Neural cell (in vitro differentiated cells): ENCODE data around the gene CIDEA. TPM values are rescaled to one million over a fixed set of nuclear protein-coding genes. Genes with fewer than 3 reads are reported as not detected.

Experiments
- H2AFZ ChIP-seq: fragments of 200-600, 300-800 bp; sonication (generic), shearing (Covaris generic); 2 replicates; pipeline ENCODE4 v1.6.0; 2014; ENCODE audit warnings: low read depth, mild to moderate bottlenecking, antibody characterized with exemption, low read length, moderate library complexity
- H3F3A ChIP-seq: fragments of 200-600 bp; shearing (Covaris generic); 2 replicates; pipeline ENCODE4 v1.6.1; 2016; ENCODE audit warnings: mild to moderate bottlenecking, moderate library complexity, mixed read lengths, antibody characterized with exemption, low read length; ENCODE audit not compliant: insufficient read depth, poor library complexity, severe bottlenecking
- H3K27ac ChIP-seq: fragments of 200-600, 300-800 bp; sonication (generic), shearing (Covaris generic); 2 replicates; pipeline ENCODE4 v1.5.1; 2014; ENCODE audit warnings: mild to moderate bottlenecking, low read length, moderate library complexity
- H3K27me3 ChIP-seq: fragments of 300-800, 200-600 bp; sonication (generic), shearing (Covaris generic); 2 replicates; pipeline ENCODE4 v1.6.0; 2014; ENCODE audit warnings: mild to moderate bottlenecking, low read depth, low read length, moderate library complexity; ENCODE audit not compliant: insufficient read depth
- H3K36me3 ChIP-seq: fragments of 300-800, 200-600 bp; sonication (generic), shearing (Covaris generic); 2 replicates; pipeline ENCODE4 v1.5.1; 2014; ENCODE audit warnings: mild to moderate bottlenecking, antibody characterized with exemption, low read length, moderate library complexity; ENCODE audit not compliant: insufficient read depth
- H3K4me2 ChIP-seq: fragments of 300-800, 200-600 bp; sonication (generic), shearing (Covaris generic); 2 replicates; pipeline ENCODE4 v1.6.0; 2014; ENCODE audit warnings: mild to moderate bottlenecking, low read length
- H3K4me3 ChIP-seq: fragments of 300-800, 200-600 bp; sonication (generic), shearing (Covaris generic); 2 replicates; pipeline ENCODE4 v1.5.1; 2014; ENCODE audit warnings: mild to moderate bottlenecking, low read length, moderate library complexity
- H3K79me2 ChIP-seq: fragments of 200-600 bp; shearing (Covaris generic); replicated peaks from 2 replicates; pipeline ENCODE4 v1.6.0; 2014; ENCODE audit warnings: mild to moderate bottlenecking, low read length, moderate library complexity; ENCODE audit not compliant: insufficient read depth
- H3K9ac ChIP-seq: fragments of 300-800, 200-600 bp; sonication (generic), shearing (Covaris generic); 2 replicates; pipeline ENCODE4 v1.6.1; 2016; ENCODE audit warnings: mild to moderate bottlenecking, low read length, mixed read lengths
- H3K9me2 ChIP-seq: fragments of 200-600 bp; shearing (Covaris generic); 2 replicates; pipeline ENCODE4 v1.6.1; 2016; ENCODE audit warnings: mild to moderate bottlenecking, low read length, mixed read lengths; ENCODE audit not compliant: insufficient read depth
- H3K9me3 ChIP-seq: fragments of 200-600, 300-800 bp; sonication (generic), shearing (Covaris generic); 2 replicates; pipeline ENCODE4 v1.6.1; 2016; ENCODE audit warnings: mild to moderate bottlenecking, mixed run types, low read length, moderate library complexity, mixed read lengths
- H4K20me1 ChIP-seq: fragments of 200-600 bp; shearing (Covaris generic); 2 replicates; pipeline ENCODE4 v1.6.1; 2016; ENCODE audit warnings: mild to moderate bottlenecking, mixed run types; ENCODE audit not compliant: insufficient read depth
- EP300 ChIP-seq: fragments of 450-650 bp; conservative IDR thresholded peaks from 2 replicates; pipeline ENCODE4 v1.6.1; 2014; ENCODE audit warnings: antibody characterized with exemption, mild to moderate bottlenecking, moderate library complexity; ENCODE audit not compliant: poor library complexity, severe bottlenecking
- EZH2 ChIP-seq: fragments of 200-600, 300-800 bp; shearing (Covaris generic), sonication (generic); IDR thresholded peaks from 2 replicates; pipeline ENCODE4 v1.6.1; 2014; ENCODE audit warnings: antibody characterized with exemption, low read length, borderline replicate concordance, mild to moderate bottlenecking; ENCODE audit not compliant: insufficient read depth, poor library complexity, severe bottlenecking
- MXI1 ChIP-seq: fragments of 450-650 bp; conservative IDR thresholded peaks from 2 replicates; pipeline ENCODE4 v1.6.1; 2014; ENCODE audit warnings: antibody characterized with exemption, mild to moderate bottlenecking; ENCODE audit not compliant: poor library complexity, severe bottlenecking
- POLR2AphosphoS5 ChIP-seq: IDR thresholded peaks from 2 replicates; pipeline ENCODE4 v1.6.1; 2012
- RAD21 ChIP-seq: fragments of 450-650 bp; conservative IDR thresholded peaks from 2 replicates; pipeline ENCODE4 v1.6.1; 2014; ENCODE audit warnings: antibody characterized with exemption, mild to moderate bottlenecking, moderate library complexity
- SMC3 ChIP-seq: fragments of 450-650 bp; conservative IDR thresholded peaks from 2 replicates; pipeline ENCODE4 v1.6.1; 2014; ENCODE audit warnings: antibody characterized with exemption, mild to moderate bottlenecking, moderate library complexity; ENCODE audit not compliant: poor library complexity
- TAF1 ChIP-seq: IDR thresholded peaks from 2 replicates; pipeline ENCODE4 v1.6.1; 2012; ENCODE audit warnings: low read depth
- polyA plus RNA-seq: library from polyadenylated mRNA; depleted of rRNA; stranded (reverse); fragments of >200 nt; gene quantifications from 2 replicates; pipeline ENCODE4 v1.2.3, GENCODE V29; 2014
- TF ChIP-seq, protein P1 (sequence below): IDR thresholded peaks from 2 replicates; pipeline ENCODE4 v1.6.1; 2012; ENCODE audit warnings: borderline replicate concordance
- TF ChIP-seq, protein P2 (sequence below): fragments of 450-650 bp; IDR thresholded peaks from 2 replicates; pipeline ENCODE4 v1.5.1; 2014; ENCODE audit warnings: antibody characterized with exemption, mild to moderate bottlenecking, moderate library complexity; ENCODE audit not compliant: poor library complexity, severe bottlenecking

Gene CIDEA
- polyA plus RNA-seq, 1 donor from 2014 or later: not detected

DNA sequence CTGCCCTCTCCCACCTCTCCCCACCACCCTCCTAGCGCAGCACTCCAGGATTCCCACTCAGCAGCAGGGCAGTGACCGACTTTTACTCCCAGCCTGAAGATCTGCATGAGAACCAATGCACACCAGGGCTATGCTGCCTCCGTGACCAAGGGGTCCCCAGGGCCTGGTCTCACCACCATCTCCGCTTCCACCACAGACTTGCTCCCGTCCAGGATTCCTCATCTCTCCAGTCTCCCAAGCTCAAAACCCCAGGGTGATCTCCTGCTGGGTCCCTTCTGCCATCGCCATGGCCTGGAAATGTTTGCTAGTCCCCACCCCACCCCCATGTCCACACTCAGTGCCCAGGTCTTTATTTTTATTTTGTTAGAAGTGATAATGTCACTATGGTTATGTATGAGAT is 2.1 kb upstream of the CIDEA start:
- no peak overlapping the region for H3K4me3 ChIP-seq
- no peak overlapping the region for H3K4me2 ChIP-seq
- H4K20me1 ChIP-seq: no peaks in the 10 kb centered on the region
- no peaks in the 10 kb centered on the region for H3K9me3 ChIP-seq
- H3K79me2 ChIP-seq: no peaks in the 10 kb centered on the region
- H3K27ac ChIP-seq: no peak overlapping the region
- no peak overlapping the region for H2AFZ ChIP-seq
- H3K9ac ChIP-seq: no peak overlapping the region
- peaks cover 53% of the 10 kb centered on the region for H3K27me3 ChIP-seq
- H3K9me2 ChIP-seq: no peaks in the 10 kb centered on the region
- TF ChIP-seq EP300 (no peak), POLR2AphosphoS5 (no peak), RAD21 (no peak)
- TF ChIP-seq, protein P1, sequence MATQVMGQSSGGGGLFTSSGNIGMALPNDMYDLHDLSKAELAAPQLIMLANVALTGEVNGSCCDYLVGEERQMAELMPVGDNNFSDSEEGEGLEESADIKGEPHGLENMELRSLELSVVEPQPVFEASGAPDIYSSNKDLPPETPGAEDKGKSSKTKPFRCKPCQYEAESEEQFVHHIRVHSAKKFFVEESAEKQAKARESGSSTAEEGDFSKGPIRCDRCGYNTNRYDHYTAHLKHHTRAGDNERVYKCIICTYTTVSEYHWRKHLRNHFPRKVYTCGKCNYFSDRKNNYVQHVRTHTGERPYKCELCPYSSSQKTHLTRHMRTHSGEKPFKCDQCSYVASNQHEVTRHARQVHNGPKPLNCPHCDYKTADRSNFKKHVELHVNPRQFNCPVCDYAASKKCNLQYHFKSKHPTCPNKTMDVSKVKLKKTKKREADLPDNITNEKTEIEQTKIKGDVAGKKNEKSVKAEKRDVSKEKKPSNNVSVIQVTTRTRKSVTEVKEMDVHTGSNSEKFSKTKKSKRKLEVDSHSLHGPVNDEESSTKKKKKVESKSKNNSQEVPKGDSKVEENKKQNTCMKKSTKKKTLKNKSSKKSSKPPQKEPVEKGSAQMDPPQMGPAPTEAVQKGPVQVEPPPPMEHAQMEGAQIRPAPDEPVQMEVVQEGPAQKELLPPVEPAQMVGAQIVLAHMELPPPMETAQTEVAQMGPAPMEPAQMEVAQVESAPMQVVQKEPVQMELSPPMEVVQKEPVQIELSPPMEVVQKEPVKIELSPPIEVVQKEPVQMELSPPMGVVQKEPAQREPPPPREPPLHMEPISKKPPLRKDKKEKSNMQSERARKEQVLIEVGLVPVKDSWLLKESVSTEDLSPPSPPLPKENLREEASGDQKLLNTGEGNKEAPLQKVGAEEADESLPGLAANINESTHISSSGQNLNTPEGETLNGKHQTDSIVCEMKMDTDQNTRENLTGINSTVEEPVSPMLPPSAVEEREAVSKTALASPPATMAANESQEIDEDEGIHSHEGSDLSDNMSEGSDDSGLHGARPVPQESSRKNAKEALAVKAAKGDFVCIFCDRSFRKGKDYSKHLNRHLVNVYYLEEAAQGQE: no peak
- TF ChIP-seq, protein P2, sequence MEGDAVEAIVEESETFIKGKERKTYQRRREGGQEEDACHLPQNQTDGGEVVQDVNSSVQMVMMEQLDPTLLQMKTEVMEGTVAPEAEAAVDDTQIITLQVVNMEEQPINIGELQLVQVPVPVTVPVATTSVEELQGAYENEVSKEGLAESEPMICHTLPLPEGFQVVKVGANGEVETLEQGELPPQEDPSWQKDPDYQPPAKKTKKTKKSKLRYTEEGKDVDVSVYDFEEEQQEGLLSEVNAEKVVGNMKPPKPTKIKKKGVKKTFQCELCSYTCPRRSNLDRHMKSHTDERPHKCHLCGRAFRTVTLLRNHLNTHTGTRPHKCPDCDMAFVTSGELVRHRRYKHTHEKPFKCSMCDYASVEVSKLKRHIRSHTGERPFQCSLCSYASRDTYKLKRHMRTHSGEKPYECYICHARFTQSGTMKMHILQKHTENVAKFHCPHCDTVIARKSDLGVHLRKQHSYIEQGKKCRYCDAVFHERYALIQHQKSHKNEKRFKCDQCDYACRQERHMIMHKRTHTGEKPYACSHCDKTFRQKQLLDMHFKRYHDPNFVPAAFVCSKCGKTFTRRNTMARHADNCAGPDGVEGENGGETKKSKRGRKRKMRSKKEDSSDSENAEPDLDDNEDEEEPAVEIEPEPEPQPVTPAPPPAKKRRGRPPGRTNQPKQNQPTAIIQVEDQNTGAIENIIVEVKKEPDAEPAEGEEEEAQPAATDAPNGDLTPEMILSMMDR: no peak
- no peaks in the 10 kb centered on the region for H3F3A ChIP-seq
- H3K36me3 ChIP-seq: no peaks in the 10 kb centered on the region

DNA sequence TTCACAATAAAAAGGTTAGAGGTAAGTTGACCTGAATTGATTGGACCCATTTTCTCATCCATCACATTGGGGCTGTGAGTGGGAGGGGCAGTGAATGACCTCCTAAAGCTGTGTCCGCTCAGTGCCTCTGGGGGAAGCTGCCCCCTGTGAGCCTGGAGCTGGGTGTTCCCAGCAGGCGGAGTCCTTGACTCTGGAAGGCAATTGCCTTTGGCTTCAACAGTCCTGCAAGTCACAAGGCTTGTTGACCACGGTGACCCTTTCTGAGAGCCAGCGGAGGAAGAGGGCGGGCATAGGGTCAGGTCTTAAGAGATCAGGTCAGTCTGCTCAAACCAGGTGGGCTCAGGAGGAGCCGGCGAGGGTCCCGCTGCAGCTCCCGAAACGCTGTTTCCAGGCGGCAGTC is 1.1 kb upstream of the CIDEA start:
- H3F3A ChIP-seq: no peaks in the 10 kb centered on the region
- H3K79me2 ChIP-seq: no peaks in the 10 kb centered on the region
- no peak overlapping the region for H3K9ac ChIP-seq
- H3K9me3 ChIP-seq: no peaks in the 10 kb centered on the region
- no peak for TF ChIP-seq EZH2
- TF ChIP-seq, protein P1: no peak
- TF ChIP-seq SMC3: no peak
- TF ChIP-seq, protein P2: no peak
- no peak for TF ChIP-seq RAD21
- TF ChIP-seq POLR2AphosphoS5: no peak
- TF ChIP-seq MXI1: no peak
- no peak for TF ChIP-seq EP300
- TF ChIP-seq TAF1: no peak
- no peak overlapping the region for H2AFZ ChIP-seq
- no peaks in the 10 kb centered on the region for H4K20me1 ChIP-seq
- H3K9me2 ChIP-seq: no peaks in the 10 kb centered on the region
- H3K4me3 ChIP-seq: peak overlapping the region; percentile 70
- no peak overlapping the region for H3K4me2 ChIP-seq
- H3K36me3 ChIP-seq: no peaks in the 10 kb centered on the region
- H3K27me3 ChIP-seq: peaks cover 62% of the 10 kb centered on the region
- no peak overlapping the region for H3K27ac ChIP-seq
